Body of pancreas (tissue), 4 donors: ENCODE results near the gene CARTPT.

ENCODE experiments used
- POLR2A ChIP-seq, 3 donors: fragments of 450-650 bp; IDR thresholded peaks; one replicate each; pipeline ENCODE4 v1.6.1; 2016; ENCODE audit warnings: antibody characterized with exemption in 3 of 3, mild to moderate bottlenecking in 2 of 3
- TF ChIP-seq, protein P1 (sequence below), 7 experiments: fragments of 450-650 bp in 4 of 7; fragments of 200-600 bp in 3 of 7; sonication (generic) in 3 of 7; IDR thresholded peaks; one replicate each; pipeline ENCODE4 v1.5.1; 2016 to 2019; ENCODE audit warnings: antibody characterized with exemption in 7 of 7

DNA sequence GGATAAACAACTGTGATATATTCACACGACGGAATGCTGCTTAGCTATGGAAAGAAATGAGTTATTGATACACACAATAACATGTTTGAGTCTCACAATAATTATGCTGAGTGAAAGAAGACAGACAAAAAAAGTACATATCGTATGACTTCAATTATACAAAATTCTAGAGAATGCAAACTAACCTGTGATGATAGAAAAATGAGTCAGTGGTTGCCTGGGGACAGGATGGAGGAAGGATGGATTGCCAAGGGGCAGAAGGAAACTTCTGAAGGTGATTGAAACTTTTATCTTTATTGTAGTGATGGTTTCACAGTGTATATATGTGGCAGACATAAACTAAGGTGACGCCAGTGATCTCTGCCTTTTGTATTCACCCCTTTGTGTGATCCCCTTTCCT is 7.5 kb upstream of the CARTPT start:
- TF ChIP-seq, protein P1, sequence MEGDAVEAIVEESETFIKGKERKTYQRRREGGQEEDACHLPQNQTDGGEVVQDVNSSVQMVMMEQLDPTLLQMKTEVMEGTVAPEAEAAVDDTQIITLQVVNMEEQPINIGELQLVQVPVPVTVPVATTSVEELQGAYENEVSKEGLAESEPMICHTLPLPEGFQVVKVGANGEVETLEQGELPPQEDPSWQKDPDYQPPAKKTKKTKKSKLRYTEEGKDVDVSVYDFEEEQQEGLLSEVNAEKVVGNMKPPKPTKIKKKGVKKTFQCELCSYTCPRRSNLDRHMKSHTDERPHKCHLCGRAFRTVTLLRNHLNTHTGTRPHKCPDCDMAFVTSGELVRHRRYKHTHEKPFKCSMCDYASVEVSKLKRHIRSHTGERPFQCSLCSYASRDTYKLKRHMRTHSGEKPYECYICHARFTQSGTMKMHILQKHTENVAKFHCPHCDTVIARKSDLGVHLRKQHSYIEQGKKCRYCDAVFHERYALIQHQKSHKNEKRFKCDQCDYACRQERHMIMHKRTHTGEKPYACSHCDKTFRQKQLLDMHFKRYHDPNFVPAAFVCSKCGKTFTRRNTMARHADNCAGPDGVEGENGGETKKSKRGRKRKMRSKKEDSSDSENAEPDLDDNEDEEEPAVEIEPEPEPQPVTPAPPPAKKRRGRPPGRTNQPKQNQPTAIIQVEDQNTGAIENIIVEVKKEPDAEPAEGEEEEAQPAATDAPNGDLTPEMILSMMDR (IDR thresholded peaks at IDR 0.05) = no peak
- no peak for TF ChIP-seq POLR2A (IDR thresholded peaks at IDR 0.05)
